ENCODE measurements around the gene TAF11L3. TPM values are rescaled to one million over a fixed set of nuclear protein-coding genes. Genes with fewer than 3 reads are reported as not detected.
"Not testable (repeated sequence)": the region's sequence is repeated elsewhere in the genome, so short reads cannot be mapped to it uniquely, and the experiment has no call there.

Gene TAF11L3
- total RNA-seq, 1 experiment from 2014 or later: not detected

DNA sequence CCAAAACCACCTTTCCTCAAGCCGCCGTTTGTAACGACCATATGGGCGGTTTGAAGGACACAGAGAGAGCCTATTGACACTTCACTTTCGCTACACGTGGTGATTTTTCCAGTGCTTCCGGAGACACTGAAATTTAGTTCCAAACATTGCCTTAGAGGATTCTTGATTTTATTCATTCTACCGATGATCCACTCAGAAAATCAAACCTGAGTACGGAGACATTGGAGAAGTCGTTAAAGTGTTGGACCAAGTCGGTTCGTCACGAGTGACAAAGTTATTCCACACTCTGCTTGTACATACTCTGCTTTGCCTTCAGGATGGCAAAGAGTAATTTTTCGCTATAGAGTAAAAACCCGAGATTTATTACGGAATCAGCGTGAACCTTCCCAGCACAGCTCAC is 8.3 kb downstream of the TAF11L3 start:
- in situ Hi-C loops (cut with HindIII; ENCODE audit: low pct_unique_long_range_greater_than_20kb, low sequenced_read_pairs); DNase-seq (ENCODE audit: low read depth, low spot score): not testable (repeated sequence)

DNA sequence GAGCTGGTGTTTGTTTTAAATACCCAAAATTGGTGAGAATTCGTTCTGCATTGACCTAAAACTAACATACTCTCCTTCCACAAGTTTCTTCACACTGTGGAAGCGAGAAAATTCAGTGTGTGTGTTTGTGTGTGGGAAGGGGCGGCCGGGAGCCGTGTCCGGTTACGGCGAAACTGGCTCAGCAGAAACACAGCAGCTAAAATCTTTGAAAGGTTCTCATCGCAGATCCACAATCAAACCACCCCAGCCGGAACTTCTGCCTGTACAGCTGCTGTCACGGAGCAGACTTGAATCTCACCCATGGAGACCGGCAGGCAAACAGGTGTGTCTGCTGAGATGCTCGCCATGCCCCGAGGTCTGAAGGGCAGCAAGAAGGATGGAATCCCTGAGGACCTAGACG is 10.2 kb downstream of the TAF11L3 start, which contains the start of gene TAF11L6:
TSS of gene TAF11L6 (plus strand) at position 301 of the 400 bp plus-strand sequence.
- DNase-seq (ENCODE audit: low read depth, low spot score); in situ Hi-C loops (cut with HindIII; ENCODE audit: low pct_unique_long_range_greater_than_20kb, low sequenced_read_pairs): not testable (repeated sequence)

Small RNA genes within 50 kb of the gene (small RNA-seq; reads per million reads assigned to genes)
- 0 reads per million in 2 experiments for gene AC106774.3

Other genes with a start within 250 kb of the TAF11L3 start
- not detected in 2 replicates for gene TAF11L2, start 20.1 kb upstream of the TAF11L3 start, total RNA-seq (2014; rRNA removed; shearing (Covaris generic))
- gene TAF11L4, start 3.4 kb downstream of the TAF11L3 start, total RNA-seq (2014; rRNA removed; shearing (Covaris generic)): not detected in 2 replicates
- gene TAF11L5, start 6.9 kb downstream of the TAF11L3 start, total RNA-seq (2014; rRNA removed; shearing (Covaris generic)): not detected in 2 replicates
- gene TAF11L6, start 10.3 kb downstream of the TAF11L3 start, total RNA-seq (2014; rRNA removed; shearing (Covaris generic)): not detected in 2 replicates
- gene TAF11L7, start 67.4 kb downstream of the TAF11L3 start, total RNA-seq (2014; rRNA removed; shearing (Covaris generic)): not detected in 2 replicates
- not detected in 2 replicates for gene TAF11L8, start 72.6 kb downstream of the TAF11L3 start, total RNA-seq (2014; rRNA removed; shearing (Covaris generic))
- not detected in 2 replicates for gene TAF11L9, start 76.0 kb downstream of the TAF11L3 start, total RNA-seq (2014; rRNA removed; shearing (Covaris generic))
- not detected in 2 replicates for gene TAF11L10, start 79.5 kb downstream of the TAF11L3 start, total RNA-seq (2014; rRNA removed; shearing (Covaris generic))
- gene TAF11L11, start 85.8 kb downstream of the TAF11L3 start, total RNA-seq (2014; rRNA removed; shearing (Covaris generic)): not detected in 2 replicates
- not detected in 2 replicates for gene TAF11L12, start 92.0 kb downstream of the TAF11L3 start, total RNA-seq (2014; rRNA removed; shearing (Covaris generic))
- gene TAF11L13, start 113.7 kb downstream of the TAF11L3 start, total RNA-seq (2014; rRNA removed; shearing (Covaris generic)): not detected in 2 replicates
- not detected in 2 replicates for gene TAF11L14, start 116.1 kb downstream of the TAF11L3 start, total RNA-seq (2014; rRNA removed; shearing (Covaris generic))

All from SK-MEL-5 (cell line).